GM15510 (cell line): Measurements from ENCODE around the gene C1orf94.

Source experiments
- POLR2A ChIP-seq: IDR thresholded peaks from 3 replicates; pipeline ENCODE4 v1.6.1; 2011; ENCODE audit warnings: borderline replicate concordance; ENCODE audit not compliant: insufficient read length; ENCODE audit errors: extremely low read depth

Gene C1orf94, protein sequence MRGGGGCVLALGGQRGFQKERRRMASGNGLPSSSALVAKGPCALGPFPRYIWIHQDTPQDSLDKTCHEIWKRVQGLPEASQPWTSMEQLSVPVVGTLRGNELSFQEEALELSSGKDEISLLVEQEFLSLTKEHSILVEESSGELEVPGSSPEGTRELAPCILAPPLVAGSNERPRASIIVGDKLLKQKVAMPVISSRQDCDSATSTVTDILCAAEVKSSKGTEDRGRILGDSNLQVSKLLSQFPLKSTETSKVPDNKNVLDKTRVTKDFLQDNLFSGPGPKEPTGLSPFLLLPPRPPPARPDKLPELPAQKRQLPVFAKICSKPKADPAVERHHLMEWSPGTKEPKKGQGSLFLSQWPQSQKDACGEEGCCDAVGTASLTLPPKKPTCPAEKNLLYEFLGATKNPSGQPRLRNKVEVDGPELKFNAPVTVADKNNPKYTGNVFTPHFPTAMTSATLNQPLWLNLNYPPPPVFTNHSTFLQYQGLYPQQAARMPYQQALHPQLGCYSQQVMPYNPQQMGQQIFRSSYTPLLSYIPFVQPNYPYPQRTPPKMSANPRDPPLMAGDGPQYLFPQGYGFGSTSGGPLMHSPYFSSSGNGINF

DNA sequence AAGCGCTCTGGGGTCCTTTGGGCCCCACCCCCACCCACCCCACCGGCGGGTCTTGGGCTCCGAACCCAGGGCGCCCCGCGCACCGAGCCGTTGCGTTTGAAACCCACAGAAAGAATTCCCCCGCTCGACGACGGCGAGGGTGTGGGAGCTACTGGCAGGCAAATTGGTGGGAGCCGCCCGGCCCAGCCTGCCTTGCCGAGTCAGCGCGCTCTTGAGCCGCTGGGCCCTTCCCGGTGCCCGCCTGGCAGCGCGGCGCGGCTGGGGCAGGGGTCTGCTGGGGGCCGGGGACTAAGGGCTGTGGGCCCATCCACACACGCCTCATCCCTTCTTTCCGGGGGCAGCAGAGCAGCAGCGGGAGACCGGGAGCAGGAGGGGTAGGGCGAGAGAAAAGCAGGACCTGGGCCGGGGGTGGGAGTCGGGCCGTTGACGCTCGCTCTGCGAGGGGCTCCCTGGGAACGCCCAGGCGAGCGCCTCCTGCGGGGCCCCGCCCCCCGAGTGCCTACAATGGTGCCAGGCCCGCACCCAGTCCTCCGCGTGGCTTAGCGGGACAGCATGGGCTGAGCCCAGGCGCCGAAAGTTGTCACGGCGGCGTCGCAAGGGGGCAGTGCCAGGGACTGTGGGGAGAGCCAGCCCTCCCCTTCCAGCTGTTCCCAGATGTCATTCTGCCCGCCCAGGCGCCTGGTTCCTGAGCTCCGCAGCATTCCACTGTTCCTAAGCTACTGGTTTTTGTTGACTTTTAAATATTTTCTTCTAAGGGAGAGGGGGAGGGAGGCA, at the start of gene C1orf94:
Gene C1orf94 (plus strand): TSS at position 78 of the 774 bp plus-strand sequence. CDS start 883 bp downstream, outside the sequence.
- TF ChIP-seq POLR2A = no peak

DNA sequence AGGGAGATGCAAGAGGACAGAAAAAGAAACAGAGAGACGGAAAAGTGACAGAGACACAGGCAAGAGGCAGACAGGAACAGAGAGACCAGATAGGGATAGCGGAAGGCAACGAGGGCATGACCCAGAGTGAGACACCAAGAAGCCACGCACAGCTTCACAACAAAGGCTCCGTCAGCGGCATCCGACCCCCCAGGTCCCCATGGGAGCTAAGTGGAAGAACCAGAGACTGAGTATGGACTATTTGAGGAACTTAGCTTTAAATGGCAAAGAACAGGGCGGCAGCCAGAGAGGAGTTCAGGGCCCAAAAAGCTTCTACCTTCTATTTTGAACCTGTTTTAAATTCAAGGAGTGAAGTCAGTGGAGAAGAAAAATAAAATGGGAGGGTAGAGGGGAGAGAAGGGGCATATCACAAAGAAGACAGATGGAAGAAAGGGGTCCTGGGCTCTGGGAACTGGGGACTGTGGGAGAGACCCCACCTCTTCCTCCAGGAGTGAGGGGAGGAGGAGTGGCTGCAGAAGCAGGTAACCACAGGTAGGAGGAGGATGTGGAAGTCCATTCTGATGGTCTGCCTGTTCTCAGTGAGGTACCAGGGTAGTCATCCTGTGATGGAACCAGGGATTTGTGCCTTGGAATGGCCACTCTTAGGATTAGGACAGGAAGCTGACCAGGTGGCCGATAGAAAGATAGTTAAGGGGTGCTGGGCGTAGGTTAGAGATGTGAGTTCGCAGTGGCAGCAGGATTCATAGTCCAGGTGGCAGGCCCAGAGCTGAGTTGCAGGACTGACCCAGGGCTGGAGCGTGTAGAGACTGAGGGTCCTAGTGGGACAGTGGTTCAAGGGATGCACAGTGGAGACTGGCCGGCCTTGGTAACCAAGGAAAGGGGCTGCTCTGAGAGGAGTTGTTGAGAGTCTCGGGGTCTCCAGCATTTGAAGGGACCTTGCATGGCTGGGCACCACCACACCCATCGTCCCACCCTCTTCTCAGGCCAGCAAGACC, 49.4 kb upstream of the C1orf94 start:
- TF ChIP-seq POLR2A = no peak

DNA sequence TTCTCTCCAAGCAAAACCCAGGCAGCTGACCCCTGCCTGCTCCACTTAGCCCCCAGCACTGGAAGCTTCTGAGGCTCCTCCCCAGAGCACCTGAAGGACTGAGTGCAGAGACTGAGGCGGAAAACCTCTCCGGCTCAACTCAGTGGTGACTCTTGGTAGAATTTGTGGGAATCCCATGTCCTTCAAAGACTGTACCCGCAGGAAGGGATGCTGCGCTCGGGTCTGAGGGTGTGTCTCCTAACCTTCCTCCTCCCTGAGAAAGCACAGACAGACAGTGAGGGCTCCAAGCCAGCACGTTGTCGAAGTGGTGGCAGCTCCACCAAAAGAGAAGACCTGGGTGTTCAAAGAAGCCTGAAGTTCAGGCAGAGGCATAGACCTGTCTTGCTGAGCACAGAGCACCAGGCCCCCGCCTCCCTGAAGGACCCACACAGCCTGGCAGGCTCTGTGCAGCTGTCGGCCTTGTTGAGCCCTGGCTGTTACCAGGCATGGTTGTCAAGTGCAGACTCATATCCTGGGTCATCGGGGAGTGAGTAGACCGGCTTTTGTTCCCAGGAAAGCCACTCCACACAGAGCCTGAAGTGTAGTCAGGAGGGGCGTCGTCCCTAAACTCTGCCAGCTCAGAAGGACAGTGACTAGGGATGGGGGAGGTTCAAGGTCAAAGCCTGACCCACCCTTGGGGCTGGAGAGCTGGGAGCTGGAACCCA, 48.4 kb upstream of the C1orf94 start:
- no peak for TF ChIP-seq POLR2A

DNA sequence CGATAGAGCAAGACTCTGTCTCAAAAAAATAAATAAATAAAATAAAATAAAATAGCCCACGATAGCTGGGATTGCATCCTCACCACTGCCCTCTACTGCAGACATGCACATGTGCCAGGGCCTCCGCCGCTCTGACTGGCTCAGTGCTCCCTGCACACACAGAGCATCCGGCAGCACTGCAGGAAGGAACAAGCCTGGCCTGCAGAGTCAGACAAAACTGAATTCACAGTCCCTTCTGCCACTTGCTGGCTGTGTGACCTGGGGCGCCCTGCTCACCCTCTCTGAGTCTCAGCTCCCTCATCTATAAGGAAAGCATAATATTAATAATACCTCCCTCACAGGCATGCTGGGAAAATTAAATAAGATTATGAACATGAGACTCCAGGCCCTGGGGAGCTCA, 47.1 kb upstream of the C1orf94 start:
- no peak for TF ChIP-seq POLR2A

DNA sequence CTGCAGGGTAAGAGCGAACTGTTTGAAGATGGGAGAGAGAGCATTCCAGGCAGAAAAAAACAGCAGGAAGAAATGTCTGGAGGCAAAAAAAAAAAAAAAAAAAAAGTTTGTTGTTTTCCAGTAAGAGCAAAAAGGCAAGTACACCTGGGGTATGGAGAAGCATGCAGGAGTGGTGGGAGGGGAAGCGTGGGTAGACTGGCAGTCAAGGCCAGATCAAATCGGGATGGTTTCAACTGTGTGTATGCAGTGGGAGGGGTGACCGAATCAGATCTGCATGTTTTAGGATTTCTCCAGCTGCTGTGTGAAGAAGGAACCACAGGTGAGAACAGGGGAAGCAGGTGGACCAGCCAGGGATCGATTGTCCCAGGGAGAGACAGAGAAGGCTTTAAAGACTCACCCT, 46.4 kb upstream of the C1orf94 start:
- no peak for TF ChIP-seq POLR2A

DNA sequence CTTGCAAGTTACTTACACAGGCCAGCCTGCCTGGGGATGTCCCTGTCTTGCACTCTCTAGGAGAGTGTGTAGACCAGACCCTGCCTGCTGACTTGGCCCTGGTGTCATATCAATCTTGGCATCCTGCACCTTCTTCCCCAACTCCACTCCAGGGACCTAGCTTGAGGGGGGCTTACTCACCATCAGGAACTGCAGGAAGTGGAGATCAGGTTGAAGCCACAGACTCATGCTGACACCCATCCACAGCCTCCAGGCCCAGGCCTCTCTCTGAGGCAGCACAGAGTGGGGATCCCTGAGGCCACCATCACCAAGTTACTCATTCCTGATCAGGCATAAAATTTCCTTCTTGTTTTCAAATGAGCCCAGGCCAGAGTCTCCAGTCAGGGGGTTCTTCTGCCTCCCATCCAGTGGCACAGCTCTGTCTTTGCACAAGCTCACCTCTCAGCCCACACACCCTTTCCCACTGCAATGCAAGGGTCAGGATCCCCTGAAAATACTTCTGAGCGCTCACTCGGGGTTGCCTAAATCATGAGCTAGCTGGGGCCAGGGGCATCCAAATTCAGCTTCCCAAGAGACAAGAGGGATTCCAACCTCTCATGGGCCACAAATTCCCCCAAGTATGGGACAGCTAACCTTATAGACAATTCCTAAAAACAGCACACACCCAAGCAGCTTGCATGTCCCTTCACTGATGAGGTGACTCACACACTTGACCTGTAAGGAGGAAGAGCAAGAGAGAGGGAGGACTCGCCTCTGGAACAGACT, 45.1 kb upstream of the C1orf94 start:
- TF ChIP-seq POLR2A = no peak

DNA sequence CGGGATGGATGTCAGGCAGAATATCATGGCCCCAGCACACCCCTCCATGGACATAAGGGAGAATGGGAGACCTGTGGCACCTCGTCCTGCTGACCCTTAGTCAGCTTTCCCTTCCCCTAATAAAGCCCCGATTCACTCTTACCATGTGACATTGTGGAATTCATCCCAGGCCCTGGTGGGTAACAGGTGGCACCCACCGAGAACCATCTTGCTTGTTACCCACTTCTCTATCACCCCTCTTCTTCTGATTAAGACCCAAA, 44.6 kb upstream of the C1orf94 start:
- no peak for TF ChIP-seq POLR2A

DNA sequence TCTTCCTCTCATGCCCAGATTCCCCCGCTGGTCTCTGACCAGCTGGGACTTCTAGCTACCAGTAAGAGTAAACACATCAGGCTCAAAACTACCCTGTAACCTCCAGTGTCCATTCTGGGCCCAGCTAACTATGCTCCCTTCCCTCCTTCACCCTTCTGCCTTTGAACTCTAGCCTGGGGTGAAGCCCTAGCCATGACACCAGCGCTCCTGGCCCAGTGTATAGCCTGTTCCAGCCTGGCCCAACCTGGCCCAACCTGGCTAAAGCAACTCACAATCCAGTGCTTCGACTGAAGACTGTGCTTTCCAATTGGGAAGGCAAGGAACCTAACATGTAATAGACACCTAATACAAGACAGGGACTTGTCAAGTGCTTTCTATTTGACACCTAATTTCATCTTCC, 39.3 kb upstream of the C1orf94 start:
- no peak for TF ChIP-seq POLR2A

DNA sequence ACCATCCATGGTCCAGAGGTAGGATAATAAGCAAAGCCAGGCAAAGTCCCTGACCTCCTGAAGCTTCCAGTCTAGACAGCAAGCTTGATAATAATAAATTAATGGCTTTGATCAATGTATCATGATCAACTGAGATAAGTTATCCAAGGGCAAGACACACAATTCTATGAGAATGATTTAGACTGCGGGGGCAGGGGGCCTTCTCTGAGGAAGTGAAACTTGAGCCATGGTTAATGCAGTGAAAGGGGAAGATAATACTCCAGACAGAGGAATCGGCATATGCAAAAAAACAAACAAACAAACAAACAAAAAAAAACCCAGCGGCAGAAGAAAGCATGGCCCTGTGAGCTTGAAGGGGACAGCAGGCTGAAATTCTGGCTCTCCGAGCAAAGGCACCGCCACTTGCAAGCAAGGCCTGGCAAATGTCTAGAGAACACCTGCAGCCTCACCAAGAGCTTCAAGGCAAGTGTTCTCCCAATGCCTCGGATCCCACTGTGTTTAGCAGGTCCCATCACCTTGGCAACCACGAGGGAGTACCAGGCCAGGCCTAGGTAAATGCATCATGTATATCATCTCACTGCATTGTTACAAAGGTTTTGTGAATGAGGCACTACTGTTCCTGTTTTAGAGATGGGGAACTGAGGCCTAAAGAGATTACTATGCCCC, 36.6 kb upstream of the C1orf94 start:
- TF ChIP-seq POLR2A = no peak

DNA sequence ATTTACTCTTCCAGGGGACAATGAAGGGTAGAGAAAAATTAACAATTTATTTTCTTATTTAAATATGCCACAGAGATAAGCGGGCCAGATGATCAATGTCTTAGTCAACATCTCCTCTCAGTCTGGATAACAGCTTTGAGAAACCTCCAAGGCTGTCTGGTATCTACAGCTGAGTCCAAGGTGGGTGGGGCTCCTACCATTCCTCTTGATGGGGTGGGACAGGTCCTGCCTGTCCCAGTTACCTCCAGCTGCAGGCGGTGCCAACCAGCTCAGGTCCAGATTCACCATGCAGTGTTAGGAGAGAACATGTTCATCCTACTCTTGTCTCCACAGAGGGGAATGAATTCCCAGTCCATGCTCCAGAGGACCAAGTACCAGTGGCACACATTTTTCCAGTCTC, 32.7 kb upstream of the C1orf94 start:
- no peak for TF ChIP-seq POLR2A

DNA sequence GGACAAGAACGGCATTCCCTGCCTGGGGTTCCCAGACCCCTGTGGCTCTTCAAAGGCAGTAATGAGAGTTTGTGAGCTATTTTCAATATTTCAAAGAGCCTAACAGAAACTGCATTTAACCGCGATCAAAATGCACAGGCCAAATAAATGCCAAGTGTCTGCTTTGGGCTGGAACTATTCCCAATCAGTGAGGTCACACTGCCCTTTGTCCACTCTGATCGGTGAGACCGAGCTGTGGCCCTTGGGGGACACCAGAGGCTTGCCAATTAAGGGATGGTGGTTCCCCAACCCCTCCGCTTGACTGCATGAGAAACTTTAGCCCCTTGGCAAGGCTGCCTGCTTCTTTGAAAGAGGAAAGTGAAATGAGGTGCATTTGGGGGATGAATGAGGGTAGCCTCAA, 31.9 kb upstream of the C1orf94 start:
- no peak for TF ChIP-seq POLR2A

DNA sequence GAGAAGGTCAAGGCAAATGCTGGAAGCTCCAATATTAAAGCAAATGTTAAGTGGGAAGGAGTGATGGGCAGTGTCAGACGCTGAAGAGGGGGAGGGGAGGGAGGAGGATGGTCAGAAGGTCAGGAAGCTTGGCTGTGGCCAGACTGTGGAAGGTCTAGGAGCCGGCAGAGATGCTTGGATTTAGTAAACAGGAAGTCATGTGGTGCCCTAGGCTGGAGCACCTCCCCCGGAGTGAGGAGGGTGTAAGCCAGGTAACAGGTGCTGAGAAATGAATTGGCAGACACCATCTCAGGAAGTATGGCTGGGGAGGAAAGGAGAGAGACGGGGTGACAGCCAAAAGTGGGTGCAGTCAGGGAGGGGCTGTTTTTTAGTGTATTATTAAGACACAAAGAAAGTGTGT, 29.4 kb upstream of the C1orf94 start:
- TF ChIP-seq POLR2A = no peak

DNA sequence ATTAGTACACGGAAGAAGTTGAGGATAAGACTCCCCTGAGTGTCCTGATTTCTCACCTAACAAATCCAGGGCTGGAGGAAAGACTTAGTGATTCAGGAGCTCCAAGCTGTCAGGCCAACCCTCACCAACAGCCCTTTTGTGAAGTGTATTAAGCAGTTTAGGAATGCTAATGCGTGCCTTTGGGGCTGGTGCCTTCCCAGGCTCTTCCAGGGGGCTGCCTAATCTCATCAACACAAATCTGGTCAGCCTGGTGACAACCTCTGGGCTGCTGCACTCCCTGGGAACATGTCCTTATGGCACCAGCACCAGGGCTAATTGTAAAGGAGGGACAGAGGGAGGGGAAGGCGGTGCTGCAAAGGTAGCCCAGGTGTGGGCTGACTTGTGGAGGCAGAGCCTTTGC, 27.2 kb upstream of the C1orf94 start:
- no peak for TF ChIP-seq POLR2A
